CD14-positive monocyte (primary cell): ENCODE results near the gene EGFL8. TPM values are rescaled to one million over a fixed set of nuclear protein-coding genes. Genes with fewer than 3 reads are reported as not detected.

Experiments used
- DNase-seq, 3 donors: peaks; one replicate each; pipeline ENCODE4 v3.0.0-alpha.2; 2011 to 2022
- H2AFZ ChIP-seq: 2 replicates; pipeline ENCODE4 v1.6.0; 2012; ENCODE audit warnings: mild to moderate bottlenecking, low read depth, low read length, inconsistent platforms; ENCODE audit not compliant: insufficient read depth, poor library complexity, severe bottlenecking
- H3K27ac ChIP-seq, 2 donors: 1 replicate in 1 of 2; 2 replicates in 1 of 2; pipeline ENCODE4 v1.5.1; 2012 to 2013; ENCODE audit warnings: low read length in 2 of 2, control low read depth in 1 of 2, inconsistent platforms in 1 of 2, low read depth in 1 of 2, mild to moderate bottlenecking in 1 of 2
- H3K27me3 ChIP-seq, 2 donors: one replicate each; pipeline versions ENCODE4 v1.6.0 to v1.6.1; 2011 to 2013; ENCODE audit warnings: low read length in 2 of 2; ENCODE audit not compliant: control insufficient read depth in 2 of 2, insufficient read depth in 2 of 2
- H3K36me3 ChIP-seq, 2 donors: replicated peaks in 1 of 2; 1 replicate in 1 of 2; 2 replicates in 1 of 2; pipeline versions ENCODE4 v1.5.1 to v1.6.1; 2012 to 2013; ENCODE audit warnings: low read length in 2 of 2, control low read depth in 1 of 2, inconsistent platforms in 1 of 2, mild to moderate bottlenecking in 1 of 2; ENCODE audit not compliant: insufficient read depth in 2 of 2, control insufficient read depth in 1 of 2
- H3K4me1 ChIP-seq, 2 donors: 1 replicate in 1 of 2; 2 replicates in 1 of 2; pipeline versions ENCODE4 v1.5.1 to v1.6.1; 2012 to 2013; ENCODE audit warnings: low read length in 2 of 2, control low read depth in 1 of 2, inconsistent platforms in 1 of 2, mild to moderate bottlenecking in 1 of 2, moderate library complexity in 1 of 2; ENCODE audit not compliant: insufficient read depth in 2 of 2, control insufficient read depth in 1 of 2
- H3K4me2 ChIP-seq: replicated peaks from 2 replicates; pipeline ENCODE3; 2012; ENCODE audit warnings: low read length, moderate library complexity, mild to moderate bottlenecking; ENCODE audit not compliant: poor library complexity, severe bottlenecking; ENCODE audit errors: extremely low read depth
- H3K4me3 ChIP-seq, 3 experiments: fragments of 200-600 bp in 1 of 3; sonication (generic) in 1 of 3; replicated peaks in 1 of 3; 1 replicate in 2 of 3; 2 replicates in 1 of 3; pipeline ENCODE4 v1.5.1; 2011 to 2013; ENCODE audit warnings: low read length in 3 of 3, mild to moderate bottlenecking in 3 of 3, control low read depth in 2 of 3, low read depth in 2 of 3, inconsistent platforms in 1 of 3, moderate library complexity in 1 of 3
- H3K79me2 ChIP-seq: 2 replicates; pipeline ENCODE4 v1.6.0; 2012; ENCODE audit warnings: mild to moderate bottlenecking, control low read depth, inconsistent platforms, low read length, moderate library complexity; ENCODE audit not compliant: insufficient read depth
- H3K9ac ChIP-seq: 2 replicates; pipeline ENCODE4 v1.6.0; 2017; ENCODE audit warnings: low read length, mild to moderate bottlenecking; ENCODE audit not compliant: insufficient read depth, poor library complexity, severe bottlenecking
- H3K9me3 ChIP-seq, 2 donors: replicated peaks in 1 of 2; 1 replicate in 1 of 2; 2 replicates in 1 of 2; pipeline versions ENCODE4 v1.5.1 to v1.6.1; 2012 to 2013; ENCODE audit warnings: low read length in 2 of 2, control low read depth in 1 of 2; ENCODE audit not compliant: control insufficient read depth in 1 of 2, insufficient read depth in 1 of 2
- H4K20me1 ChIP-seq: 2 replicates; pipeline ENCODE4 v1.6.0; 2012; ENCODE audit warnings: mild to moderate bottlenecking, low read length, control low read depth, moderate library complexity; ENCODE audit not compliant: insufficient read depth
- H3K27ac Mint-ChIP-seq, 7 donors: one replicate each; pipeline ENCODE4 v1.8.0; 2020; ENCODE audit warnings: mild to moderate bottlenecking in 7 of 7, mixed read lengths in 7 of 7, moderate library complexity in 6 of 7, inconsistent platforms in 2 of 7
- H3K27me3 Mint-ChIP-seq, 3 donors: one replicate each; pipeline ENCODE4 v1.8.0; 2021 to 2022; ENCODE audit warnings: low read depth in 3 of 3, mild to moderate bottlenecking in 3 of 3, mixed read lengths in 3 of 3, moderate library complexity in 3 of 3, inconsistent platforms in 1 of 3
- H3K36me3 Mint-ChIP-seq, 2 donors: one replicate each; pipeline ENCODE4 v1.8.0; 2020; ENCODE audit warnings: mixed read lengths in 2 of 2, inconsistent platforms in 1 of 2, mild to moderate bottlenecking in 1 of 2
- H3K4me1 Mint-ChIP-seq: one replicate; pipeline ENCODE4 v1.8.0; 2020; ENCODE audit warnings: mild to moderate bottlenecking, mixed read lengths
- H3K4me3 Mint-ChIP-seq, 2 donors: one replicate each; pipeline ENCODE4 v1.8.0; 2020; ENCODE audit warnings: mild to moderate bottlenecking in 2 of 2, mixed read lengths in 2 of 2, moderate library complexity in 1 of 2
- H3K9me3 Mint-ChIP-seq, 7 donors: one replicate each; pipeline ENCODE4 v1.8.0; 2020 to 2022; ENCODE audit warnings: mixed read lengths in 7 of 7, mild to moderate bottlenecking in 6 of 7, moderate library complexity in 6 of 7, inconsistent platforms in 2 of 7
- CTCF ChIP-seq: fragments of 200-600 bp; IDR thresholded peaks from one replicate; pipeline ENCODE4 v1.8.0; 2022; ENCODE audit warnings: antibody characterized with exemption, mild to moderate bottlenecking
- WGBS: methylation state at CpG from one replicate; pipeline ENCODE4 v1.1.5; 2013; ENCODE audit warnings: missing lambda C conversion rate; ENCODE audit not compliant: insufficient coverage; 5-methylcytosine and 5-hydroxymethylcytosine counted together
- intact Hi-C, 2 donors: fragments of 100-400 bp; cut with micrococcal nuclease; formaldehyde crosslinking; loops; one replicate each; pipeline versions ENCODE4 v1.15.0 to v1.15.1; 2023
- polyA plus RNA-seq, 3 donors: library from polyadenylated mRNA; depleted of rRNA in 1 of 3; unstranded in 2 of 3; stranded (reverse) in 1 of 3; fragments of 300-500 nt in 2 of 3; fragments of >200 nt in 1 of 3; fragmentation: Illumina TruSeq in 2 of 3; gene quantifications; 1 replicate in 2 of 3; 2 replicates in 1 of 3; pipeline ENCODE4 v1.2.3, GENCODE V29; 2012 to 2021

The EGFL8 gene
- polyA plus RNA-seq, 3 donors = 0.22 to 1.8 TPM; not detected in 1

GRCh38 chr6:32194388-32194787 is 30.0 kb downstream of the EGFL8 start:
- Mint-ChIP-seq H3K4me1 (peaks cover 56% of the 10 kb centered on the region), H3K27ac (peak overlapping the region; percentile 70 to 100 (median 98)), H3K9me3 (peaks cover 0 to 3% (median 0%) of the 10 kb centered on the region in 7 donors), H3K36me3 (peaks cover 6 to 13% of the 10 kb centered on the region in 2 donors), H3K27me3 (peaks cover 0 to 5% (median 2%) of the 10 kb centered on the region in 3 donors), H3K4me3 (no peak overlapping the region)
- no peak for DNase-seq
- H3K79me2 ChIP-seq = peaks cover 55% of the 10 kb centered on the region
- peak overlapping the region in 1 of 2 donors; percentile 95 for H3K27ac ChIP-seq
- peak overlapping the region; percentile 83 for H3K4me2 ChIP-seq
- peaks cover 53 to 62% of the 10 kb centered on the region in 2 donors for H3K4me1 ChIP-seq
- H3K9me3 ChIP-seq = no peaks in the 10 kb centered on the region
- 93% methylated on average over 3 of the region's 4 CpGs for WGBS
- intact Hi-C loops = loop anchor here (2.0 to 5.0 kb wide), 3 partner anchors 16 to 64 kb away; partner anchors contain the start of genes FKBPL (in 2 of the 2) and RNF5 (in 1 of the 2)
- no peak for TF ChIP-seq CTCF
- peak overlapping the region in 1 of 3 experiments; percentile 98 for H3K4me3 ChIP-seq
- H3K9ac ChIP-seq = no peak overlapping the region
- peaks cover 0 to 7% of the 10 kb centered on the region in 2 donors for H3K36me3 ChIP-seq
- H3K27me3 ChIP-seq = no peaks in the 10 kb centered on the region
- H4K20me1 ChIP-seq = no peaks in the 10 kb centered on the region
- no peak overlapping the region for H2AFZ ChIP-seq

- H3K27me3 ChIP-seq = no peaks in the 10 kb centered on the region
- H3K4me3 ChIP-seq = peak overlapping the region; percentile 44 to 98 (median 46)
- H3K36me3 Mint-ChIP-seq = peaks cover 6 to 13% of the 10 kb centered on the region in 2 donors
- WGBS = 0% methylated on average over 11 of the region's 15 CpGs
- peaks cover 56% of the 10 kb centered on the region for H3K4me1 Mint-ChIP-seq
- TF ChIP-seq CTCF = peak; percentile 74
- peak overlapping the region; percentile 95 to 98 for H3K27ac ChIP-seq
- H3K4me2 ChIP-seq = peak overlapping the region; percentile 83
- peaks cover 48% of the 10 kb centered on the region for H3K79me2 ChIP-seq
- no peaks in the 10 kb centered on the region for H3K9me3 ChIP-seq
- peak overlapping the region; percentile 54 for H3K9ac ChIP-seq
- H4K20me1 ChIP-seq = no peaks in the 10 kb centered on the region
- peaks cover 0 to 6% (median 2%) of the 10 kb centered on the region in 3 donors for H3K27me3 Mint-ChIP-seq
- H3K36me3 ChIP-seq = peaks cover 0 to 7% of the 10 kb centered on the region in 2 donors
- intact Hi-C loops = loop anchor here (1.0 to 5.0 kb wide), 5 partner anchors 16 to 78 kb away; partner anchors contain the start of genes FKBPL (in 2 of the 2) and RNF5 (in 2 of the 2)
- no peak overlapping the region for H2AFZ ChIP-seq
- H3K9me3 Mint-ChIP-seq = peaks cover 0 to 3% (median 0%) of the 10 kb centered on the region in 7 donors
- DNase-seq = peak; percentile 52 to 60 (median 52)
- H3K4me3 Mint-ChIP-seq = peak overlapping the region; percentile 84 to 90
- H3K27ac Mint-ChIP-seq = peak overlapping the region; percentile 97 to 100 (median 98)
- peaks cover 53 to 62% of the 10 kb centered on the region in 2 donors for H3K4me1 ChIP-seq
Observed at GRCh38 chr6:32194825-32195651, 30.6 kb downstream of the EGFL8 start.
